ENCODE results near the gene CHSY1.

The CHSY1 gene

DNA sequence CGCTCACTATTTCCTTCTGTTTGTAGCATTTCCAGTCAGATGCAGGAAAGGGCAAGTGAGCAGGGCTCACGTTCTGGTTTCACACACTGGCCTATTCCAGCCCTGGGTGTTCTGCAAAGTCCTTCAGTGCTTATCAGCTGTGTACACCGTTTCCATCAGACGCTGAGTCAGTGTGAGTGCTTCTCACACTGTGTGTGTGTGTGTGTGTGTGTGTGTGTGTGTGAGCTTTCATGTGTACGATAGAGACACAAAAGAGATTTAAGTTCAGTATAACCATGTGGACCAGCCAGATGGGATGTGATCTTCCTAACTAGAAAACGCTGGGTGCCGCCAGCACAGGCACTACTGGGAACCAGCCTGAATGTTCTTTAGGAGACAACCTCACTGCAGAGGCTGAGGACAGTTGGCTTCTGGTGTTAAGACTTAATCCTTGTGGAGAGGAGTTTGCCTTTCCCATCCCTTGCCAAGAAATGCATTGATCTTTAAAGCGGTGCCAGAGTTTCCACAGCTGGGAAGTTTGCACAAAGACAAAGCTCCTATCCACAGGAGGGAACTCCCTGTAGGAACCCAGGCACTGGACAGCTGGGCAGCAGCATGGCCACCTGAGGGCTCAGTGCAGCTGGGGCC is 3.9 kb upstream of the CHSY1 start:
- H3K36me3 ChIP-seq (ENCODE audit: low read depth), result no peaks in the 10 kb centered on the region
- ATAC-seq (ENCODE audit: low read depth) (no peak), DNase-seq (ENCODE audit: low spot score) (no peak)
- no peak overlapping the region for H3K27ac ChIP-seq (ENCODE audit: poor library complexity, severe bottlenecking)
- TF ChIP-seq, protein P1, sequence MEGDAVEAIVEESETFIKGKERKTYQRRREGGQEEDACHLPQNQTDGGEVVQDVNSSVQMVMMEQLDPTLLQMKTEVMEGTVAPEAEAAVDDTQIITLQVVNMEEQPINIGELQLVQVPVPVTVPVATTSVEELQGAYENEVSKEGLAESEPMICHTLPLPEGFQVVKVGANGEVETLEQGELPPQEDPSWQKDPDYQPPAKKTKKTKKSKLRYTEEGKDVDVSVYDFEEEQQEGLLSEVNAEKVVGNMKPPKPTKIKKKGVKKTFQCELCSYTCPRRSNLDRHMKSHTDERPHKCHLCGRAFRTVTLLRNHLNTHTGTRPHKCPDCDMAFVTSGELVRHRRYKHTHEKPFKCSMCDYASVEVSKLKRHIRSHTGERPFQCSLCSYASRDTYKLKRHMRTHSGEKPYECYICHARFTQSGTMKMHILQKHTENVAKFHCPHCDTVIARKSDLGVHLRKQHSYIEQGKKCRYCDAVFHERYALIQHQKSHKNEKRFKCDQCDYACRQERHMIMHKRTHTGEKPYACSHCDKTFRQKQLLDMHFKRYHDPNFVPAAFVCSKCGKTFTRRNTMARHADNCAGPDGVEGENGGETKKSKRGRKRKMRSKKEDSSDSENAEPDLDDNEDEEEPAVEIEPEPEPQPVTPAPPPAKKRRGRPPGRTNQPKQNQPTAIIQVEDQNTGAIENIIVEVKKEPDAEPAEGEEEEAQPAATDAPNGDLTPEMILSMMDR (IDR thresholded peaks at IDR 0.05; ENCODE audit: poor library complexity, severe bottlenecking), result no peak
- H3K27me3 ChIP-seq (ENCODE audit: insufficient read depth, poor library complexity, severe bottlenecking), result no peaks in the 10 kb centered on the region
- H3K9me3 ChIP-seq (ENCODE audit: severe bottlenecking), result no peaks in the 10 kb centered on the region
- H3K4me1 ChIP-seq (ENCODE audit: insufficient read depth, poor library complexity, severe bottlenecking), result no peaks in the 10 kb centered on the region
- H3K4me3 ChIP-seq (ENCODE audit: severe bottlenecking), result no peak overlapping the region

DNA sequence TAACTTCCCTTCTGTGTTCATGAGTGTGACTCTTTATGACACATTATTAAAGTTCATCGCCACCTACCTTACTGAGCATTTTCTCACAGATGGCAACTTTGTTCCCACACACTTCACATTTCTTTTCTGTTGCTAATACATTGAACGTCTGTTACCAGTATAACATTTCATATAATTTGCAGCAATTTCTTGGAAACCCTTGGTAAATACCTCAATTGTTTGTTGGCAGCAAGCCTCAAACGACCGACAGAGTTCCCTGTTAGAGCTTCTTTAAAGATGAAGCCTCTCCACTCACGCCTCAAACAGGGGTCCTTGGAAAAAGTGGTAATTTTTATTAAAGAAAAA is 3.2 kb upstream of the CHSY1 start:
- H3K4me3 ChIP-seq (ENCODE audit: severe bottlenecking), result no peak overlapping the region
- H3K36me3 ChIP-seq (ENCODE audit: low read depth), result no peaks in the 10 kb centered on the region
- H3K9me3 ChIP-seq (ENCODE audit: severe bottlenecking), result no peaks in the 10 kb centered on the region
- H3K4me1 ChIP-seq (ENCODE audit: insufficient read depth, poor library complexity, severe bottlenecking), result peaks cover under 1% of the 10 kb centered on the region
- ATAC-seq (ENCODE audit: low read depth) (no peak), DNase-seq (ENCODE audit: low spot score) (no peak)
- no peaks in the 10 kb centered on the region for H3K27me3 ChIP-seq (ENCODE audit: insufficient read depth, poor library complexity, severe bottlenecking)
- H3K27ac ChIP-seq (ENCODE audit: poor library complexity, severe bottlenecking), result no peak overlapping the region
- TF ChIP-seq, protein P1 (IDR thresholded peaks at IDR 0.05; ENCODE audit: poor library complexity, severe bottlenecking), result no peak

DNA sequence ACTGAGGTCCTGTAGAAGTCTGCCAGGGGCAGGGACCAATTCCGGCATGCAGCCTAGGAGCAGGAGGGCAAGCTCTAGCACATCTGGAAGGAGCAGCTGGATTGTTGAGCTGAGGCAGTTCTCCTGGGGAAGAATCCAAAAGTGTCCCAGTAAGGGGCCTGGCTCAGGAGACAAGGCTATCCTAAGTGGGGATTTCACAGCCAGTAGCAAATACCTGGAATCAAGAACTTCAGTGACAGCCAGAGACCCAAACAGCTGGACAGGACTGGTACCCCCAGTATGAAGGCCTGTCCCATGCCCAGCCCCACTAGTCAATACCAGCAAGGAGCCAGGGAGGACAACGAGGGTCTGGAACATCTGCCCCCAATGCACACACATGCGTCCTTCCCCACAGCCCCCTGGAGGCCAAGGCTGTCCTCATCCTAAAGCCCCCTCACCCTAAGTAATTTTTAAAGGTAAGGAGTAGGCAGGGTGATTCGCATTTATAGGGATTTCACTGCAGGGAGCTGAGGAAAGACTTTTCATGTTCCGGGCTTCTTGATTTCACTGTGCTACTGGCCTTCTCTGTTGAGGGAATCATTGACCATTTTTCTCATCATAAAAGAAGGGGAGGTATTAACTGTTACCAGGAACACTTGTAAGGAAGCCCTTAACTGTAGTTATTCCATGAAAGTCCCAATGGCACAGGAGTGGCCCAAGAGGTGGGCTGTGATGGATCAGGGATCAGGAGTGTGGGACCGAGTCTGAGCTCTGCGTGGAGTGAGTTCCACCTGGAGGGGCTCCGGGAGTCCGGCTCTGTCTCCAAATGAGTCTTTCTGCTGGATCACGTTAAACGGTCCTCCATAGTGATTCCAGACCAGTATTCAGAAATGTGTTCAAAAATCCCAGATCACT is 2.6 kb upstream of the CHSY1 start:
- peaks cover 7% of the 10 kb centered on the region for H3K4me1 ChIP-seq (ENCODE audit: insufficient read depth, poor library complexity, severe bottlenecking)
- H3K36me3 ChIP-seq (ENCODE audit: low read depth), result peaks cover 5% of the 10 kb centered on the region
- no peak for DNase-seq (ENCODE audit: low spot score)
- no peak overlapping the region for H3K4me3 ChIP-seq (ENCODE audit: severe bottlenecking)
- ATAC-seq (ENCODE audit: low read depth), result no peak
- H3K27me3 ChIP-seq (ENCODE audit: insufficient read depth, poor library complexity, severe bottlenecking), result no peaks in the 10 kb centered on the region
- TF ChIP-seq, protein P1 (IDR thresholded peaks at IDR 0.05; ENCODE audit: poor library complexity, severe bottlenecking), result no peak
- H3K27ac ChIP-seq (ENCODE audit: poor library complexity, severe bottlenecking), result no peak overlapping the region
- H3K9me3 ChIP-seq (ENCODE audit: severe bottlenecking), result no peaks in the 10 kb centered on the region

DNA sequence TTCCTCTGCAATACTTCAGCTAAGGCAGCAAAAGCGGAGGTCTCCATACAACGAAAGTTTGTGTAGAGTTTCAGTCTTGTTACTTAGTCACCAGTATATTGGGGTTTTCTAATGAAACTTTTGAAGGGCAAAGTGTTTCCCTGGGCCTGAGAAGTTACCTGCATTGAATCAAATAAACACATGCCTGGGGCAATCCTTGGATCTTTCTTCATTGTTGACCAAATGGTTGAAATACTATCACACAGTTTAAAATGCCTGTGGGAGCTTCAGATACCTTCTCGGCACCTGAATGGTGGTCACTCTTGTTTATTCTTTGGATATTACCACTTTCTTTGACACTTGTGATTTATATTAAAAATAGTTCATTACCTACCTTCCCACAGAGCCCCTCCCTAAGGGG is 988 bp upstream of the CHSY1 start:
- ATAC-seq (ENCODE audit: low read depth) (no peak), DNase-seq (ENCODE audit: low spot score) (no peak)
- peaks cover 13% of the 10 kb centered on the region for H3K36me3 ChIP-seq (ENCODE audit: low read depth)
- H3K27ac ChIP-seq (ENCODE audit: poor library complexity, severe bottlenecking), result peak overlapping the region; percentile 69
- H3K9me3 ChIP-seq (ENCODE audit: severe bottlenecking), result no peaks in the 10 kb centered on the region
- TF ChIP-seq, protein P1 (IDR thresholded peaks at IDR 0.05; ENCODE audit: poor library complexity, severe bottlenecking), result no peak
- peaks cover 12% of the 10 kb centered on the region for H3K4me1 ChIP-seq (ENCODE audit: insufficient read depth, poor library complexity, severe bottlenecking)
- no peaks in the 10 kb centered on the region for H3K27me3 ChIP-seq (ENCODE audit: insufficient read depth, poor library complexity, severe bottlenecking)
- H3K4me3 ChIP-seq (ENCODE audit: severe bottlenecking), result peak overlapping the region; percentile 98
